ENCODE results near the gene PASK. TPM values are rescaled to one million over a fixed set of nuclear protein-coding genes. Genes with fewer than 3 reads are reported as not detected.

The PASK gene
- total and polyA plus RNA-seq, 9 of the 15 experiments (the other 6 are each of a cell fraction or from before 2014, with no cell fraction given), result 1.5 to 30.3 (median 9.9) TPM

- Histone ChIP-seq H3K36me3 (ENCODE audit: control insufficient read depth, insufficient read depth, low read length) (no peaks in the 10 kb centered on the region), H3K4me1 (replicated peaks in 1 of 2; ENCODE audit: control insufficient read depth in 2 of 2, insufficient read depth in 2 of 2, low read length in 2 of 2) (peaks cover 0 to 21% of the 10 kb centered on the region in 2 experiments; a peak in 2 of 5 replicates), H2AFZ (ENCODE audit: low read depth, low read length) (no peak overlapping the region), H3K4me2 (ENCODE audit: insufficient read depth, low read length) (no peak overlapping the region), H4K20me1 (replicated peaks; ENCODE audit: control insufficient read depth, insufficient read depth, low read length) (0 out of 2 replicates have a peak, but pooled peaks cover 6% of the 10 kb centered on the region), H3K9me1 (ENCODE audit: control insufficient read depth, insufficient read depth, low read length) (no peaks in the 10 kb centered on the region), H3K9me3 (replicated peaks; ENCODE audit: control insufficient read depth, insufficient read depth, low read depth, low read length) (no peaks in the 10 kb centered on the region), H3K4me3 (no peak overlapping the region), H3K79me2 (ENCODE audit: control insufficient read depth, insufficient read depth, low read length) (no peaks in the 10 kb centered on the region), H3K9ac (ENCODE audit: insufficient read depth in 1 of 2, low read depth in 2 of 2, low read length in 2 of 2) (no peak overlapping the region), H3K27me3 (ENCODE audit: control insufficient read depth in 2 of 2, insufficient read depth in 2 of 2, low read length in 2 of 2) (peaks cover 12 to 51% of the 10 kb centered on the region in 2 experiments; a peak in 3 of 5 replicates), H3K27ac (ENCODE audit: extremely low read depth, low read depth, low read length) (no peak overlapping the region)
- no TSS peak for BruUV-seq (replicated peaks)
- CTCF ChIA-PET (ENCODE audit: low intra/inter-chr PET ratio), result no interaction called here
- intact Hi-C loops (cut with micrococcal nuclease) (loop anchor here (10.0 kb wide), 1 partner anchor 157 kb away; no protein-coding TSS in a partner anchor), in situ Hi-C loops (cut with MboI) (no loop called here)
- 13% methylated on average over 7 of the region's 9 CpGs for WGBS (ENCODE audit: insufficient coverage, low coverage, missing lambda C conversion rate)
- no peak for ATAC-seq
- POLR2A ChIA-PET, result interaction anchor here (0.6 kb wide), 1 partner anchor 1301 kb away, joined by 3 read pairs; no protein-coding TSS in a partner anchor
- no peak for FAIRE-seq
- no peak for DNase-seq (ENCODE audit: extremely low read depth in 1 of 4, low spot score in 3 of 4)
- TF ChIP-seq HMGN3 (IDR thresholded peaks at IDR 0.05; ENCODE audit: borderline replicate concordance, extremely low read depth, insufficient read length, low read depth, low read length) (no peak), ZNF586 (CRISPR knock-in tag; conservative IDR thresholded peaks at IDR 0.05) (no peak), SAFB2 (IDR thresholded peaks at IDR 0.05; ENCODE audit: borderline replicate concordance, low read depth, low read length, severe bottlenecking) (no peak), CLOCK (CRISPR knock-in tag; IDR thresholded peaks at IDR 0.05; ENCODE audit: borderline replicate concordance) (no peak), ZNF384 (IDR thresholded peaks at IDR 0.05; ENCODE audit: low read depth, low read length) (no peak), SMAD3 (CRISPR knock-in tag; conservative IDR thresholded peaks at IDR 0.05) (no peak), ZFP36 (IDR thresholded peaks at IDR 0.05; ENCODE audit: low read depth, low read length, partially characterized antibody) (no peak), REST (IDR thresholded peaks at IDR 0.05; ENCODE audit: borderline replicate concordance) (no peak), REST (CRISPR knock-in tag; IDR thresholded peaks at IDR 0.05; ENCODE audit: low read depth) (no peak), RBM15 (IDR thresholded peaks at IDR 0.05; ENCODE audit: insufficient read depth, low read length) (no peak), CHD2 (IDR thresholded peaks at IDR 0.05; ENCODE audit: low read depth, low read length) (no peak), KDM2B (CRISPR knock-in tag; IDR thresholded peaks at IDR 0.05) (no peak), PTTG1 (tag; IDR thresholded peaks at IDR 0.05; ENCODE audit: low read depth) (no peak)
Measured at GRCh38 chr2:241072151-241072550, 77.1 kb downstream of the PASK start.
